B cell (primary cell): ENCODE data around the gene CCND3. TPM values are rescaled to one million over a fixed set of nuclear protein-coding genes. Genes with fewer than 3 reads are reported as not detected.

Experiments used
- ATAC-seq: fragments of 200-7000 bp; cut with Tn5 transposase; one replicate; pipeline ENCODE4 v1.10.0; 2021; ENCODE audit warnings: low read depth, mild to moderate bottlenecking, moderate number of reproducible peaks, moderate library complexity
- CTCF ChIA-PET: fragments of 350-600 bp; sonication (Branson Sonifier 250); formaldehyde crosslinking; loops from one replicate; lab custom pipeline; 2021; ENCODE audit warnings: antibody characterized with exemption, inconsistent platforms; lab: Charles Lee
- POLR2A ChIA-PET: fragments of 350-600 bp; sonication (Branson Sonifier 250); formaldehyde crosslinking; loops from one replicate; lab custom pipeline; 2021; ENCODE audit warnings: antibody characterized with exemption; lab: Charles Lee
- DNase-seq: peaks from one replicate; pipeline ENCODE4 v3.0.0; 2013
- H2AFZ ChIP-seq: 2 replicates; pipeline ENCODE4 v1.6.1; 2012; ENCODE audit warnings: mild to moderate bottlenecking, low read depth, low read length; ENCODE audit not compliant: insufficient read depth, poor library complexity, severe bottlenecking
- H3K27ac ChIP-seq, 2 donors: 1 replicate in 1 of 2; 2 replicates in 1 of 2; pipeline ENCODE4 v1.5.1; 2012 to 2013; ENCODE audit warnings: low read length in 2 of 2, mild to moderate bottlenecking in 2 of 2, moderate library complexity in 1 of 2
- H3K27me3 ChIP-seq, 4 experiments: fragments of 200-600 bp in 1 of 4; sonication (generic) in 1 of 4; replicated peaks in 1 of 4; 1 replicate in 2 of 4; 2 replicates in 2 of 4; pipeline versions ENCODE4 v1.6.1 to v1.7.0; 2013 to 2016; ENCODE audit warnings: low read length in 3 of 4, mild to moderate bottlenecking in 2 of 4, mixed read lengths in 1 of 4, moderate library complexity in 1 of 4; ENCODE audit not compliant: insufficient read depth in 4 of 4, control insufficient read depth in 3 of 4; ENCODE audit errors: control extremely low read depth in 1 of 4
- H3K36me3 ChIP-seq, 2 experiments: replicated peaks in 1 of 2; 1 replicate in 1 of 2; 2 replicates in 1 of 2; pipeline versions ENCODE4 v1.6.1 to v1.7.1; 2013; ENCODE audit warnings: low read length in 1 of 2; ENCODE audit not compliant: insufficient read depth in 2 of 2, control insufficient read depth in 1 of 2; ENCODE audit errors: control extremely low read depth in 1 of 2, extremely low read depth in 1 of 2
- H3K4me1 ChIP-seq, 2 donors: fragments of 200-600 bp in 1 of 2; sonication (generic) in 1 of 2; 1 replicate in 1 of 2; 2 replicates in 1 of 2; pipeline versions ENCODE4 v1.5.1 to v1.6.1; 2013 to 2017; ENCODE audit warnings: low read length in 2 of 2; ENCODE audit not compliant: control insufficient read depth in 2 of 2, insufficient read depth in 2 of 2
- H3K4me2 ChIP-seq: replicated peaks from 2 replicates; pipeline ENCODE3; 2012; ENCODE audit warnings: mild to moderate bottlenecking, low read depth, low read length; ENCODE audit not compliant: poor library complexity, severe bottlenecking
- H3K4me3 ChIP-seq, 5 experiments: fragments of 200-600 bp in 1 of 5; sonication (generic) in 1 of 5; 1 replicate in 3 of 5; 2 replicates in 2 of 5; pipeline versions ENCODE4 v1.5.1 to v1.7.0; 2011 to 2016; ENCODE audit warnings: low read length in 4 of 5, mild to moderate bottlenecking in 4 of 5, low read depth in 2 of 5, control low read depth in 1 of 5, moderate library complexity in 1 of 5; ENCODE audit not compliant: insufficient read depth in 1 of 5; ENCODE audit errors: control extremely low read depth in 1 of 5, extremely low read depth in 1 of 5
- H3K79me2 ChIP-seq: fragments of 200-600 bp; sonication (generic); one replicate; pipeline ENCODE4 v1.6.0; 2016; ENCODE audit warnings: low read length; ENCODE audit not compliant: control insufficient read depth, insufficient read depth
- H3K9ac ChIP-seq: fragments of 200-600 bp; sonication (generic); 2 replicates; pipeline ENCODE4 v1.6.1; 2017; ENCODE audit warnings: mild to moderate bottlenecking, low read length, moderate library complexity
- H3K9me3 ChIP-seq, 3 donors: one replicate each; pipeline versions ENCODE4 v1.6.1 to v1.7.1; 2013; ENCODE audit warnings: low read length in 2 of 3; ENCODE audit not compliant: control insufficient read depth in 2 of 3, insufficient read depth in 1 of 3; ENCODE audit errors: control extremely low read depth in 1 of 3
- H4K20me1 ChIP-seq: 2 replicates; pipeline ENCODE4 v1.6.0; 2012; ENCODE audit warnings: mild to moderate bottlenecking, low read length; ENCODE audit not compliant: insufficient read depth, control insufficient read depth, poor library complexity, severe bottlenecking
- H3K27ac Mint-ChIP-seq: one replicate; pipeline ENCODE4 v1.8.0; 2021; ENCODE audit warnings: mixed read lengths
- H3K27me3 Mint-ChIP-seq: one replicate; pipeline ENCODE4 v1.8.0; 2021; ENCODE audit warnings: mixed read lengths
- H3K4me1 Mint-ChIP-seq: one replicate; pipeline ENCODE4 v1.8.0; 2021; ENCODE audit warnings: mixed read lengths
- H3K4me3 Mint-ChIP-seq: one replicate; pipeline ENCODE4 v1.8.0; 2021; ENCODE audit warnings: mixed read lengths
- H3K9me3 Mint-ChIP-seq: one replicate; pipeline ENCODE4 v1.8.0; 2022; ENCODE audit warnings: mixed read lengths; ENCODE audit not compliant: insufficient read depth
- CTCF ChIP-seq: fragments of 200-600 bp; IDR thresholded peaks from one replicate; pipeline ENCODE4 v1.8.0; 2022; ENCODE audit warnings: antibody characterized with exemption, mild to moderate bottlenecking
- EZH2 ChIP-seq: IDR thresholded peaks from 2 replicates; pipeline ENCODE4 v1.6.1; 2012; ENCODE audit warnings: borderline replicate concordance, low read depth, mild to moderate bottlenecking, moderate library complexity, low read length; ENCODE audit not compliant: insufficient read depth, poor library complexity, severe bottlenecking
- WGBS: methylation state at CpG from one replicate; pipeline ENCODE4 v1.1.5; 2013; ENCODE audit warnings: missing lambda C conversion rate; ENCODE audit not compliant: insufficient coverage; 5-methylcytosine and 5-hydroxymethylcytosine counted together
- intact Hi-C: fragments of 100-400 bp; cut with micrococcal nuclease; formaldehyde crosslinking; loops from one replicate; pipeline ENCODE4 v1.10.0; 2022
- polyA plus RNA-seq: library from polyadenylated mRNA; depleted of rRNA; stranded (reverse); fragments of >200 nt; gene quantifications from 2 replicates; pipeline ENCODE4 v1.2.3, GENCODE V29; 2012
- total RNA-seq, 2 donors: library from RNA; stranded (reverse); fragments of 120-200 nt in 1 of 2; gene quantifications; 1 replicate in 1 of 2; 2 replicates in 1 of 2; pipeline versions ENCODE4 v1.2.3 to v1.2.4, GENCODE V29; 2013 to 2022

CCND3 gene
- total and polyA plus RNA-seq, 2 donors (not counting 1 experiment from before 2014, with no cell fraction given), result 136 to 298 TPM

DNA sequence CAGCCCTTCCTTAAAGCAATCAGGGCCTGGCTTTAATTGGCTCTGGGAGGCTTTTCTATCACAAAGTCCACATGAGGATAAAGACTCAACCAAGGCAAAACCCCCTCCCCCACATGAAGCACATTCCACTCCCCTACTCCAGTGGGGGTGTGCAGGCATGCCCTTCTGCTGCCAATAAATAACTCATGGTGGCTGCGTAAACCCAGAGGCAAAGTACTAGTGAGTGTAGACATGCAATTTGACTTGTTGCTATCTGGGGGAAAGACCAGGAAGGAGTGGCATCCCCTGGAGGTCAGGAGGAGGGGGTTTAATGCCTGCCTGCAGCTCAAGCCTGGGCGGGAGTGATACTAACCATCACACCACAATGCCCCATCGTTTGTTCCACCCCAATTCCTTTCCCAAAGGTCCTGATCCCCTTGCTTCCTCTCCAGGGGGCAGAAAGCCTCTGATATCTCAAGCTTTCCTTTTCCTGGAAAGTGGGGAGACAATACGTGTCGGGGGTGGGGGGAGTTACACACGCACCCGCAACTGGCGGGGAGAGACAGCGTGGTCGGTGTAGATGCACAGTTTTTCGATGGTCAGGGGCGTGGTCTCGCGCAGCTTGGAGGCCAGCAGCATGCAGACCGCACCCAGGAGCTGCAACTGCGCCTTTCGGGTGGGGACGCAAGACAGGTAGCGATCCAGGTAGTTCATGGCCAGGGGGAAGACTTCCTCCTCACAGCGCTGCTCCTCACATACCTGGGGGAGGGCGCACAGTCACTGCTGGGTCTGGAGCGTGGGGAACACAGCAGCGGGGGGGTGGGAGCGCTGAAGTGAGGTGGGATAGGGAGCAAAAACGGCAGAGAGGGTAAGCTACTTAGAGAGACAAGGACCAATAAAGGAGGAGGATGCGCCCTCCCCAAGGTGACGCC lies 1.5 kb downstream of the CCND3 start:
- H3K9me3 Mint-ChIP-seq, result no peaks in the 10 kb centered on the region
- peak overlapping the region in 1 of 2 donors; percentile 67 for H3K27ac ChIP-seq
- ATAC-seq (no peak), DNase-seq (no peak)
- WGBS, result 11% methylated on average over 18 of the region's 27 CpGs
- H3K9ac ChIP-seq, result peak overlapping the region; percentile 85
- H3K27ac Mint-ChIP-seq, result peak overlapping the region; percentile 87
- peak overlapping the region; percentile 85 for H3K4me3 Mint-ChIP-seq
- peak overlapping the region; percentile 25 to 77 (median 71) for H3K4me3 ChIP-seq
- H3K4me2 ChIP-seq, result peak overlapping the region; percentile 97
- H4K20me1 ChIP-seq, result peaks cover 100% of the 10 kb centered on the region
- H3K27me3 Mint-ChIP-seq, result no peaks in the 10 kb centered on the region
- no peaks in the 10 kb centered on the region for H3K9me3 ChIP-seq
- TF ChIP-seq CTCF (no peak), EZH2 (no peak)
- POLR2A ChIA-PET, result interaction anchor here (0.5 to 0.7 kb wide), 2 partner anchors 19 to 92 kb away, joined by 3 read pairs; partner anchors contain the start of genes BYSL and MED20
- H3K36me3 ChIP-seq, result peaks cover 0 to 20% of the 10 kb centered on the region in 2 experiments
- H3K79me2 ChIP-seq, result peaks cover 84% of the 10 kb centered on the region
- intact Hi-C loops, result loop anchor here (2.0 to 5.0 kb wide), 2 partner anchors 37 to 153 kb away; partner anchors contain the start of gene TOMM6
- H3K4me1 ChIP-seq, result peaks cover 65 to 71% of the 10 kb centered on the region in 2 donors
- CTCF ChIA-PET, result interaction anchor here (1.2 to 12.5 kb wide), 7 partner anchors 12 to 152 kb away, joined by 3 to 263 read pairs (median 7); partner anchors contain the start of genes BYSL, MED20, TAF8 and TOMM6
- H2AFZ ChIP-seq, result peak overlapping the region; percentile 47
- H3K27me3 ChIP-seq, result no peaks in the 10 kb centered on the region
- peaks cover 59% of the 10 kb centered on the region for H3K4me1 Mint-ChIP-seq
